ENCODE data around the gene RHOBTB1.
"Not testable (repeated sequence)": the region's sequence is repeated elsewhere in the genome, so short reads cannot be mapped to it uniquely, and the experiment has no call there.

Gene RHOBTB1

DNA sequence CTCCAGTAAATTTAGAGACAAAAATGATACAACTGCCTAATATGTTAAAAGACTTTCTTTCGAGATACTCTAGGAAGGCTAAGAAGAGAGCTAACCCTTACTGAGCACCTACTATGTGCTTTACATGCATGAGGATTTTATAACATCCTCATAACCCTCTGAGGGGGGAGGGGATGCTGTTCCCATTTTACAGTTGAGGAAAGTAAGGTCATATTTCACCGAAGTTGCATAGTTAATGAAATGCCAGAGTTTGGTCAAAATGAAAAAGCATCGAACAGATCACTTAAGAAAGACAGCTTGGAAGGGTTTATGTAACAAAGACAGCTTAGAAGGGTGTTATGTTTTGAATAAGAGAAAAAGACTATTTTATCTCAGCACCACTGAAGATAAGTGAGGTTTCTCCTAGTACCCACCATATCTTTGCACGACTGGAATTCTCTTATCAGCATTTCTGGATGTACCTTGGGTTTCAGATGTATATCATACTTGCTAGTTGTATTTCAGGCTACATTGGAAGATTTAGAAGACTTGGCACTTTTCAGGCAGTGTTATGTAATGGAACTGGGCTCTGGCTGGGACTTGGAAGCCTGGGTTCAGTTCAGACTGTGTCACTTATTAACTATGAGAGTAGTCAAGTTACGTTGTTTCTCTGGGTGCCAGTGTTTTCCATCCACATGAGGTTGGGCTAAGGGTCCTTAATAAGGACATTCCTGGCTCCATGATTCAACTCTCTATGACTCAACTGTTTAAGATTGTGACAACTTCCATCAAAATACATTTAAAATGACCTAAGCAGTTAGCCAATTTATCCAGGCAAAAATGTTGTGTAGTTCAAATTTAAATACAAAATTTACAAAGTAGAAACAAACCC is 6.0 kb downstream of the RHOBTB1 start:
- DNase-seq, result no peak

DNA sequence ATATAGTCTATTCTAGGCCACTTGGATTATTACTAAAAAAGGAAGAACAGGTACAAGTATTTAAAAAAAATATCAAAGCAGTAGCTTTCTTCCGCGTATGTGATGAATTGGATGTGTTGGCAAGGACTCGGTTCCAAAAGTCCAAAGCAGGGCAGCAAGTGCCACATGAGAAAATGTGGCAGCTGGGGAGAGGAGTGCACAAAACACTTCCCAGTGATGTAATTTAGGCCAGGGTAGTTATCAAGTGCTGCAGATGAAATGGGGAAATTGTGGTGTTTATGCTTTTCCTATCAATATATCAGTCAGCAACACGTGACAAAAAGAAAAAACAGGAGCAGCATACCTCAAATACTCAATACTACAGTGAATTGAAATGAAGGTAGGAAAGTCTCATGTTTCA is 7.0 kb downstream of the RHOBTB1 start:
- DNase-seq, result no peak

DNA sequence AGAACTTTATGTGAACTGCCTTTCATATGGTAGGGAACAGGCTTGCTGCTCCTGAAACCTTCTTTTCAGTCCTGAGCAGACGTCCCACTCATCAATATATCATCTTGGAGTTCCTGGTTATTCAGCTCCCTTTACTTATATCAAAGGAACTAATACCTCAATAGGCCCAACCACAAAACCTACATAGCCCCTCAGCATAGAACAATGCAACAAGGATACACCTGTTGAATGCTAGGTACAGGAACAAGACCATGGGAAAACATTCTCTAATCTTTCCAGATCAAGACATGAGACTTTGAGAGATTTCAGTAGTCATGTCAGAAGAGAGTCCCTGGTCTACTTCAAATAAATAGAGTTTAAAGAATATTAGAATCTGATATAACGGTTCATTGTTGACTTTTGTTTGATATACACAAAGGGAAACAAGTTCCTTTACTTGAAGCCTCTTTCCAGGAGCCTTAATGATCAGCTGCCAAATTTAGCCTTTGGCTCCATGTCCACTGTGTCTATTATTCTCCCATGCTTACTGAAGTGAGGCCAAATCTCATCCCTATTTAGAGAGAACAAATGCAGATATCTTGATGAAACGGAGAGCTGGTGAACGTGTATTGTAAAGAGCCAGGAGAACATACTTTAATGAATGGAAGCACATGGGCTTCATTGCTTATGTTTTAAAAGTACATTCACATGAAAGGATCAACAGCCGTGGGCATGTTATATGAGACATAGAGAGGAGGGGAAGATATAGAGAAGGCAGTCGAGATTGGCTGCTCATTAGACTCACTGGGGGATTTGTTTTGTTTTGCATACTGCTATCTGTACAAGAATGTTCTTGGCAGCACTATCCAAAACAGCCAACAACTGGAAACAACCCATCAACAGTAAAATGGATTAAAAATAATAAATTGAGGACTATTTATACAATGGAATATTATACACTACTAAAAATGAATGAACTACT is 9.5 kb downstream of the RHOBTB1 start:
- DNase-seq, result no peak

DNA sequence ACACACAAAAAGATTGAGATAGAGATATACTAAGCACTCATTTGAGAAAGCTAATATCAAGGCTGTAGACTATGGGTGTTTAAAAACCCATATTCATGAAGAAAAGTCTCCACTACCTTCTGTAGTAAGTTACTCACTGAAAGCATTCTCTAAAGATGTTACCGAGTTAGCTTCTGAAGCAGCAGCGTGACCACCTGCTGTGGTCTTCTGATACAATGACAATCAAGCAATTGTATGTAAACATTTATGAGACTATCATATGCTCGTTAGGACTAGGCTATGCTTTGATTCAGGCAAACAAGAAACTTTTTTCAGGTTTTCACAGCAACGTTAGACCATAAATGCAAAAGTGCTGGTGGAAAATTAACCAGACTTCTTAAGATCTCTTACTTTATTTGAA is 11.2 kb downstream of the RHOBTB1 start:
- no peak for DNase-seq

DNA sequence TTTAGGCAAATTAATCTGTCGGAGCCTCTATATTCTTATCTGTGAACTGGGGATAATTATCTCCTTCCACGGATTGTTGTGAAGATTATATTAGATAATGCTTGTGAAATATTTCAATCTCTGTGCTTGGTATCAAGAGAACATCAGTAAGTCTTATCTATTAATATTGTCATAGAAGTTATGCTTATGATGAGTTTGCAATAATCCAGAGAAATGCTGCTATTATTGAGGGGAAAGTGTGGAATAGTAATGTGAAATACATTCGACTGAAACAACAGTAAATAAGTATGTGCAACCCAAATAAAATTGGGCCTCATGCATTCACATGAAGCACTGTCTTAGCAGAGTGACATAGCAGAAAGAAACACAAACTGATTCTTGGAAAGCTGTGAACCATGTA is 13.7 kb downstream of the RHOBTB1 start:
- no peak for DNase-seq

DNA sequence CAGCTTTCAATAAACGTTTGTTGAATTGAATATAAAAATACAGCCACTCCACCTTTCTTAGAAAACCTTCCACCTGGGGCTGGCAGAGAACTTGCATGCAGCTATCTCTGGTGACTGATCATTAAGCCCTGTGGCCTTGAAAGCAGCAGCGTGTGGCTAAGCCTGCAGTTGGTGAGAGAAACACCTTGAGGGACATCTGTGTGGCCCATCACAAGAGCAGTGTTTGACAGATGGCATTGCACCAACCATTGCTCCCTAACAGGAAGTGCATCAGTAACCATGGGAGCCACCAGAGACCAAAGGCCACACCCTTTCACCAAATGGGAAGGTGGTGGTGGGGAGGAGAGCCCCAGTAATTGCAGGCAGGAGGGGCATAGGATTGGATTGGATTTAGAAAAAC is 22.4 kb downstream of the RHOBTB1 start:
- no peak for DNase-seq

DNA sequence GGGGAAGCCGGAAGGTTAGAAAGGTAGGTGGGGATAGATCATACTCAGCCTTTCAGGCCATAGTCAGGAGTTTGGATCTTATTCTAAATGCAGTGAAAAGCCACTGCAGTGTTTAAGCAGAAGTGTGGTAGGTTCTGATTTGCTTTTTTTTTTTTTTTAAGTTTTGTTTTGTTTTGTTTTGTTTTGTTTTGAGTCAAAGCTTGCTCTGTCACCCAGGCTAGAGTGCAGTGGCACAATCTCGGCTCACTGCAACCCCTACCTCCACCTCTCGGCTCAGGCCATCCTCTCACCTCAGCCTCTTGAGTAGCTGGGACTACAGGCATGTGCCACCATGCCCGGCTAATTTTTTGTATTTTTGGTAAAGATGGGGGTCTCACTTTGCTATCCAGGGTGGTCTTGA is 23.5 kb downstream of the RHOBTB1 start:
- DNase-seq, result no peak

DNA sequence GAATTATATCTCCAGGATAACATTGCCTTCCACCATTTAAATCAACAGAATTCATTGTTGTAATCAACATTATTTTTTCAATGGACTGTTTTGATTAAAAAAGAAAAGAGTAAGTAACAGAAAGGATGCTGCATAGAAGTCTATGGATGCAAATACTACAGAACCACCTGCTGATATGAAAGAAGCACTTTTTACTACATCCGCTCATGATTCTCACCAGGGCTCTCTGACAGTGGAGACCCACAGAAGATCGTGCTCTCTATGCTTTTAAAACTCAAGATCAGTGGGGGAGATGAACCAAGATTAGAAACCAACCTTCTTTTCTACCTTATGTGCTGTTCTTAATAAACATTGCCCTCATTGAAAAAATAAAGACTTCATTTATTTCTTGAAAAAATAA is 24.4 kb downstream of the RHOBTB1 start:
- no peak for DNase-seq

DNA sequence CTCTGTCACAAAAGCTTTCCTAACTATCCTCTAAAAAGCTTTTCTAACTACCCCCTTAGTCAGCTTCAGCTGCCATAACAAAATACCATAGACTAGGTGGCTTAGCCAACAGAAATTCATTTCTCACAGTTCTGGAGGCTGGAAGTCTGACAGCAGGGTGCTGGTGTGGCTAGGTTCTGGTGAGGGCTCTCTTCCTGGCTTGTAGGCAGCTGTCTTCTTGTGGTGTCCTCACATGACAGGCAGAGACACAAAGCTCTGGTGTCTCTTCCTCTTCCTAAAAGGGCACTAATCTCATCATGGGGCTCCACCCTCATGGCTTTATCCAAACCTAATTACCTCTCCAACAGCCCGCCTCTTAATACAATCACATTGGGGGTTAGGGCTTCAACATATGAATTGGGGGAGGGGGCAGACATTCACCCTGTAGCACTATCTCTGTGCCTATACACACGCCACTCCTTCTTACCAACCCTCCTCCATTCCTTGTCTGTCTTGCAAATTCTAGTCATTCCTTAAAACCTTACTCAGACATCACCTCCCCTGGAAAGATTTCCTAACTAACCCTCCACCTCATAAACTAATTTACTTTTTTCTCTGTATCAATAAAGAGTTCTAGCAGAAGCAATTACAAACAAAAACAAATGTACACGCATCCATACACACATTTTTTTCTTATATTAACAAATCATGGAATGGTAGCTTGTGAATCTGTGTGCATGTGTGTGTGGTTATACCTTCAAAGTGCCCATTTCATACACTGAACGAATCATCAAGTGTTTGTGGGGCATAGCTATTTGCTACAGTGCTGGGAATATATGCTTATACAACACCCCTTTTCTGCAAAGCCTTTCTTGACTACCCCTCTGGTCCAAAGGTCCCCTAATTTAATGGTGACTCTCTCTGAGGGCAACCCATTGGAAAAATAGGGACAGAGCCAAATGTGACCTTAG is 26.4 kb downstream of the RHOBTB1 start:
- DNase-seq, result no peak

DNA sequence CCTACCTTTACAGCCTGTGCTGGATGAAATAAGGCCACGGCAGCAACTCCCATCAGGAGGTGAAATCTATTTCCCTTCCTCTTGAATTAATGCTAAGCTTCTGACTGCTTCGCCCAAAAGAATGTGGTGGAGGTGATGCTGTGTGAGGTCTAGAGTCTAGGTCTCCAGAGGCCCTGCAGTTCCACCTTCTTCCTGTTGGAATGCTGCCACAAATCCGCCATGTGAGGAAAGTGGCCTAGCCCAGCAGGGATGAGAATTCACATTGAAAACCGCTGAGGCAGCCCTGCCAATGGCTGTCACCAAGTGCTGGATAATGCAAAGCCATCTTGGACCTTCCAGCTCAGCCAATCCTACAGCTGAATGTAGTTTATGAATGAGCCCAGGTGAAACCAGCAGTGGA is 28.0 kb downstream of the RHOBTB1 start:
- no peak for DNase-seq

DNA sequence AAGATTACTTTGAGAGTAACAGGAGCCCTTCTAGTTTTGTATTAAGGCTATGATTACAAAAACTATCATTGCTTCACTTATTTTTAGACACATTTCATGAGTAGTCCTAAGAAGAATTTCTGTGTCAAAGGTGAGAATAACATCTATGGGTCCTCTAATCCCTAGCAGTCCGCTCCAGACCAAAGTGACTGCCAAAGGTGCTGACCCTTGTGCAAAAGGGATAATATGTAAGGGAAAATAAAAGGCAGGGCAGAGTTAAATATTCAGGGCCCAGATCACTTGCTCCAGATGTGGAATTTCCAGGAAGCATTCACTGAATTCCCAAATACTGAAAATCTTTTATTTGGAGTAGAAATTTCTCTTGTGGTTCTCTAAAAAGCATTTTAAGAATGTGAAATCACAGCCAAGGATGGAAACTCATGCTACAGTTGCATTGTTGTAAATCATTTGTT is 29.3 kb downstream of the RHOBTB1 start:
- DNase-seq, result no peak

DNA sequence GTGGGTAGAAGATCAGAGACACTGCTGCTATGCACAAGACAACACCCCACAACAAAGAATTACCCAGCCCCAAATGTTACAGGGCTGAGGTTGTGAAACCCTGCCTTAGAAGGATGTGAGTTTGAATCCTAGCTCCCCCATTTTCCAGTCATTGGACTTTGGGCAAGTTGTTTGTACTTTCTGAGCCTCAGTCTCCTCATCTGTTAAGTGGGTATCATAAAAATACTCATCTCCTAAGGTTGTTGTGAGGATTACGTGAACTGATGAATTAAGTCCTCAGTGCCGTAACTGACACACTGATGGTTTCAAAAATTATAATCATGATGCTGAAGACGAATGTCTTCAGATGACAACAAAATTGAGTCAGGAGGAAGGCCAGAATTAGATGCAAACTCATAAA is 30.3 kb downstream of the RHOBTB1 start:
- no peak for DNase-seq

DNA sequence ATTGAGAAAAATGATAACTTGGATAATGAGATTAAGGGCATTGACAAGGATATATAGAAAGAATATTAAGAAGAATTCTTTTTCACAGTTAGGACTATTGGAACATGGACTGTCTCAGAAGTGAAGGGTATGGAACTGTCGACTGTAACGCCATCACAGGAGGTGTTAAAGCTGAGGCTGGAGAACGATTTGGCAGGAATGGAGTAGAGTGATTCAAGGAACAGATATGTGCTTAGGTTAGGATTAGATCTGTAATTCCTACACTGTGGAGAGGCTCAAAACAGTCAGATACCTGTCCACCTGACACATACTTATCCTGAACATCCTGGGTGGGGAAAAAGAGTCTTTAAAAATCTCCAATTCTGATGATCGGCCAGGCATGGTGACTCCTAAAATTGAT is 30.9 kb downstream of the RHOBTB1 start:
- DNase-seq, result no peak

DNA sequence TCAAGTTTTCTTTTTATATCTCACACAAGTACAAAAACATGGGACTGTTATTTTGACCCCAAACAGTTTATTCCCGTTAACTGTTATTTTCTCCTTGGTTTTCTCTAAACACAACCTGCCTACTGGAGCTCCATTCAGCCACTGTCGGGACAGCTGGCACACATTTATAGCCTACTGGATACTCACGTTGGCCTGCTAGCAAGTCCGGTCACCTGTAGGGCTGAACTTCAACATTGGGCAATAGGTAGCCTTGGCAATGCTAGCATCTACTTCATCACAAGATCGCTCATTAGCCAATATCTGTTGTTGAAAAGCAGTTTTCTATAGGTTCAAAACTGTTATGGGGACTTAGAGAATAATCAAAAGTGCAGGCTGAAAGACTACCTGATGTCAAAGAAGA is 32.3 kb downstream of the RHOBTB1 start:
- DNase-seq, result no peak

DNA sequence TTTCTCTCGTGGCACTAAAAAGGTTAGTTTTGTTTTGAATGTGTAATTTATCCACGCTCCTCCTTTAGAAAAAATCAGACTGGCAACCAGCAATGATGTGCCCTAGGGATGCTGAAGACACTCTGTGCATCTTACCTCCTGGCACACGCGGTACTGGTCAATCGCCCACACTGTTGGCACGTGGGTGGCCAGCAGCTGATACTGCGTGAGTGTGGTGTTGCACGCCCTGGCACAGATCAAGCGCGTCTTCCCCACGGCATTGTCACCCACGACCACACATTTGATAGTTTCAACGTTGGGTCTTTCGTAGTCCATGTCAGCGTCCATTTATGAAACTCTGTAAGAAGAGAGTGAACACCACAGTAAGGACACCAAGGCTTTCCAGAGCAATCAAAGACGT is 32.8 kb downstream of the RHOBTB1 start:
- no peak for DNase-seq

DNA sequence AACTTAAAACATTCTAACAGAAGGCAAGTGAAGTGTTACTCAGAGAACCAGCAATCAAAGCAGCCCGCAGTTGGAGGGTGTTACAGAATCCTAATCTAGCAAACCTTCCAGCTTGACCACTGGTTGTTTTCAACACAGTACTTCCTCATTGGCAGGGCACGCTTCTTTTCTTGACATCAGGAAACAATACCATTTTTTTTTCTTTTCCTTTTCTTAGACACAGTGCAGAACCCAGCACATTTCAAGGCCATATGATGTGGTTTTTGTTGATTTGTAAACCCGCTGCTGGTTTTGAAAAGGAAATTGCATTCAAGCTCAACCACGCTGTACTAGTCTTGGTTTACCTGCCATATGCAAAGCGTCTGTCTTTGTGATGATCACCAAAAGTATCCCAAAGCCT is 33.4 kb downstream of the RHOBTB1 start:
- no peak for DNase-seq

DNA sequence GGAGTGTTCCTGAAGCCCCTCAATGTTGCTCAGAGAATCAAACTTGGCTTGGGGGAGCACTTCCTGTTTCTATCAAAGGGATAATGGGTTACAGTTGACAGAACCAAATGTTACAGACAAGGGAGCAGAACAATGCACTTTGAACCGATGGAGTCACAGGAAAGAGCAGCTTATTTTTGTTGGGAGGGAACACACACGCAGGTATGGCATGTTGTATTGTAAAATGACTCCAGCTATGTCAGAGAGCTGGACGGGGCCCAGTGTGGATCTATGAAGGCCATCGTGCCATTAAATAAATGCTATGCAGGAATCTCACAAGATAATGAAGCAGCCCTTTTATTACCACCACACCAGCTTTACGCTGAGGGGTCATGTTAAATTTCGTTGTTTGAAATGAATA is 35.1 kb downstream of the RHOBTB1 start:
- no peak for DNase-seq

DNA sequence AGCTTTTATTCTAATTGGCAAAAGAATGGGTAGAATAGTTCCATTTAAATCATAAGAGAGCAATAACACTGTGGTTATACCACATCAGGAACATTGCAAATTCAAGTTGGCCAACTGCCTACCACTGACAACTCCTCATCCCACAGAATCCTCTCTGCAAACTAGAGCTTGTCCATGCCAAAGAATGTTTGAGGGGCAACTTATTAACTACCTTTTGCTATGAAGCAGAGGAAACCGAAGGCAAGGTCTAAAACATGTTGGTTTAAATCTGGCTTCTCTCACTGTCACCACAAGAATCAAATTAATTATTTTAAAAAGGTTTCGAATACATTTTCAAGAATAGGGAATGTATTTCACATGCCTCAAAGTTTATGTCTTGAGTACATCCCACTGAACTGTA is 36.0 kb downstream of the RHOBTB1 start:
- DNase-seq, result no peak

DNA sequence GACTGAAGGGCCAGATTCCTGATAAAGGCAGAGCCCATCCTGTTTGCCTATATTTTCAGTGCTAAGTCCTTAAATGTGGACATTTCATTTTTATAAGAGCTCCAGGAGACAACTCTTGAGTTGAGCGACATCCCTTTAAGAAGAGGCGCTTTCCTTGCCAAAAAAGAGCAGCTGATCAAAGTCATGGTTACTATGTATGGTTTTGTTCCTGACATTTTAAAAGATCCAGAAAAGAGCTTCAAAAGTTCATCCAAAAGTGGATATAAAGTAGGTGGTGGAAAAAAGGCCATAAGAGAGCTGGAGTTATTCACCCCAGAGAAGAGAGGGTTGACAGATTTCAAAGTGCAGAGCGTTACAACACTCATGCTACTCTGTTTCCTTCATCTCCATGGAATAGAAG is 36.7 kb downstream of the RHOBTB1 start:
- no peak for DNase-seq

DNA sequence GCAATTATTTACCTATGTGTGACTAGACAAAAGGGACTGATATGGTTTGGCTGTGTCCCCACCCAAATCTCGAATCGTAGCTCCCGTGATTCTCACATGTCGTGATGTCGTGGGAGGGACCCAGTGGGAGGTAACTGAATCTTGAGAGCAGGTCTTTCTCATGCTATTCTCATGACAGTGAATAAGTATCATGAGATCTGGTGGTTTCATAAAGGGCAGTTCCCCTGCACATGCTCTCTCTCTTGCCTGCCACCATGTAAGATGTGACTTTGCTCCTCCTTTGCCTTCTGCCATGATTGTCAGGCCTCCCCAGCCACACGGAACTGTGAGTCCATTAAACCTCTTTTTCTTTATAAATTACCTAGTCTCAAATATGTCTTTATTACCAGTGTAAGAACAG is 37.2 kb downstream of the RHOBTB1 start:
- DNase-seq, result not testable (repeated sequence)

DNA sequence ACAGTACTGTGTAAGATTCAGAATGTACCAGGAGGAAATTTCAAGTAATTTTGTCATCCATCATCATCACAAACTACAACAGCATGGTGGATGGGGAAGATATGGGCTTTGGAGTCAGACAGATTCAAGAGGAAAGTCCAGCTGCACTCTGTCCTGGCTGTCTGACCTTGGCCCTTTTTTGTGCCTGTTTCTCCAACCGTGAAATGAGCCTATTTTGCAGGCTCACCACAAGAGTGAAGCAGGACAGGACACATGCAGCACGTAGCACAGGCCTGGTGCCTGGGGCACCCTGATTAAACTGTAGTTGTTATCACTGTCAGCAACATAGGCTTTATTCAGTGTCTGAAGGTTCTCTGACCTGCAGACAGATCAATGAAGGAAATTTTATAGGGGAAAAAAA is 37.6 kb downstream of the RHOBTB1 start:
- DNase-seq, result no peak

DNA sequence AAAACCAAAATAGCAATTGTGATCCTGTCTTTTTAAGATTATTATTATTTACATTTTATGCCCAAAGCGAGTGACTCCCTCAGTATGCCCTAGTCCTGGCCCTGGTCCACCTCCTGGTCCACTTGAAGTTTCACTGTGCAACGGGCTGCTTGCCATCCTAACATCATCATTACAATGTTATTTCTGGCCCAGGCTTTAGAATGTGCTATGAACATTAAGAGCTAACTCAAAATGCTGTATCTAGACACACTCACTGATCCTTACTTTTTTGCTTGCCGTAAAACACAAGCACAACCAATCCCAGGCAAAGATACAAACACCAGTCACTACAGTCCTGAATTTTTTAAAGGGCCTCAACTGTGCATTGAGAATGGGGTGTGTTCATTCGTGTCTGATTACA is 38.4 kb downstream of the RHOBTB1 start:
- no peak for DNase-seq

DNA sequence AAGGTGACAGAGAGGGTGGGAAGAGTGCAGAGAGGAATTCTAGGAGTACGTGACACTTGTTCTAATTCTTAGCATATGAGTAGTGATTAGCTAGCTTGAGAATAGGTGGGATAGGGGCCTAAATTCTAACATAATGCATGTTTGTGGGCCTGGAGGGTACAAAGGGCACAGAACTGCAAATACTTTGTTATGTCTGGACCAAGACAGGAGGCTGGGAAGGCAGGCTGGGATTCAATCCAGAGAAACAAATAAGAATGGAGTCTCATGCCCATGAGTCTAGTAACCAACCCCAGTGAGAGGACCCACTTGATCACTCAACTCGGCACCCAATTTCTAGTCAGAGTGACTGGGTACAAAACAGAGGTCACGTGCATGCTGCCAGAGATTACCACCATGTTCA is 40.9 kb downstream of the RHOBTB1 start:
- DNase-seq, result no peak

Measured in CD4-positive, alpha-beta T cell treated with Interleukin-21 for 1 hour (primary cell).